OCI-LY1 (cell line): ENCODE measurements around the gene ZC3H6.
"Not testable (repeated sequence)": the region's sequence is repeated elsewhere in the genome, so short reads cannot be mapped to it uniquely, and the experiment has no call there.

ENCODE experiments used
- H2AFZ ChIP-seq: fragments of 200-600 bp; sonication (generic), shearing (Covaris generic); 2 replicates; pipeline ENCODE4 v1.6.0; 2014; ENCODE audit warnings: antibody characterized with exemption, mild to moderate bottlenecking, low read length
- H3F3A ChIP-seq: fragments of 200-600 bp; sonication (generic), shearing (Covaris generic); 2 replicates; pipeline ENCODE4 v1.6.0; 2014; ENCODE audit warnings: mild to moderate bottlenecking, antibody characterized with exemption, low read length, moderate library complexity; ENCODE audit not compliant: insufficient read depth
- H3K27ac ChIP-seq: fragments of 200-600 bp; sonication (generic); 2 replicates; pipeline ENCODE4 v1.5.1; 2014; ENCODE audit warnings: low read length, mixed run types, mild to moderate bottlenecking, low read depth; ENCODE audit not compliant: poor library complexity, severe bottlenecking
- H3K27me3 ChIP-seq: fragments of 200-600 bp; sonication (generic); 2 replicates; pipeline ENCODE4 v1.6.0; 2014; ENCODE audit warnings: antibody characterized with exemption, mild to moderate bottlenecking, low read length, moderate library complexity; ENCODE audit not compliant: insufficient read depth
- H3K36me3 ChIP-seq: fragments of 200-600 bp; sonication (generic); 2 replicates; pipeline ENCODE4 v1.6.1; 2014; ENCODE audit warnings: mild to moderate bottlenecking, antibody characterized with exemption, low read length, moderate library complexity, mixed read lengths; ENCODE audit not compliant: insufficient read depth
- H3K4me1 ChIP-seq: fragments of 200-600 bp; sonication (generic); 2 replicates; pipeline ENCODE4 v1.5.1; 2014; ENCODE audit warnings: mild to moderate bottlenecking, low read length, moderate library complexity; ENCODE audit not compliant: insufficient read depth, severe bottlenecking
- H3K4me2 ChIP-seq: fragments of 200-600 bp; sonication (generic), shearing (Covaris generic); 2 replicates; pipeline ENCODE4 v1.6.1; 2014; ENCODE audit warnings: low read length
- H3K4me3 ChIP-seq: fragments of 200-600 bp; sonication (generic); 2 replicates; pipeline ENCODE4 v1.5.1; 2014; ENCODE audit warnings: low read length, low read depth, mild to moderate bottlenecking, mixed read lengths; ENCODE audit not compliant: poor library complexity, severe bottlenecking
- H3K79me2 ChIP-seq: fragments of 200-600 bp; shearing (Covaris generic); 2 replicates; pipeline ENCODE4 v1.6.1; 2016; ENCODE audit warnings: mixed run types, low read length, mixed read lengths; ENCODE audit not compliant: insufficient read depth
- H3K9ac ChIP-seq: fragments of 200-600 bp; sonication (generic), shearing (Covaris generic); 2 replicates; pipeline ENCODE4 v1.6.1; 2014; ENCODE audit warnings: mild to moderate bottlenecking, low read length, mixed read lengths
- H3K9me2 ChIP-seq: fragments of 200-600 bp; sonication (generic), shearing (Covaris generic); 2 replicates; pipeline ENCODE4 v1.6.1; 2014; ENCODE audit warnings: low read depth, mild to moderate bottlenecking, low read length, mixed read lengths
- H3K9me3 ChIP-seq: fragments of 200-600 bp; shearing (Covaris generic); 2 replicates; pipeline ENCODE4 v1.6.1; 2014; ENCODE audit warnings: low read length, mixed read lengths
- H4K20me1 ChIP-seq: fragments of 200-600 bp; sonication (generic), shearing (Covaris generic); 2 replicates; pipeline ENCODE4 v1.6.0; 2016; ENCODE audit warnings: mild to moderate bottlenecking, low read length; ENCODE audit not compliant: insufficient read depth
- EZH2 ChIP-seq: fragments of 200-600 bp; sonication (generic), shearing (Covaris generic); IDR thresholded peaks from 2 replicates; pipeline ENCODE4 v1.8.0; 2017; ENCODE audit warnings: borderline replicate concordance, mixed run types, mild to moderate bottlenecking, antibody characterized with exemption, low read length, moderate library complexity, mixed read lengths
- TF ChIP-seq, protein P1 (sequence below): fragments of 200-600 bp; sonication (generic), shearing (Covaris generic); IDR thresholded peaks from 2 replicates; pipeline ENCODE4 v1.5.1; 2017; ENCODE audit warnings: mild to moderate bottlenecking, antibody characterized with exemption, low read length, moderate library complexity, mixed read lengths

The ZC3H6 gene

DNA sequence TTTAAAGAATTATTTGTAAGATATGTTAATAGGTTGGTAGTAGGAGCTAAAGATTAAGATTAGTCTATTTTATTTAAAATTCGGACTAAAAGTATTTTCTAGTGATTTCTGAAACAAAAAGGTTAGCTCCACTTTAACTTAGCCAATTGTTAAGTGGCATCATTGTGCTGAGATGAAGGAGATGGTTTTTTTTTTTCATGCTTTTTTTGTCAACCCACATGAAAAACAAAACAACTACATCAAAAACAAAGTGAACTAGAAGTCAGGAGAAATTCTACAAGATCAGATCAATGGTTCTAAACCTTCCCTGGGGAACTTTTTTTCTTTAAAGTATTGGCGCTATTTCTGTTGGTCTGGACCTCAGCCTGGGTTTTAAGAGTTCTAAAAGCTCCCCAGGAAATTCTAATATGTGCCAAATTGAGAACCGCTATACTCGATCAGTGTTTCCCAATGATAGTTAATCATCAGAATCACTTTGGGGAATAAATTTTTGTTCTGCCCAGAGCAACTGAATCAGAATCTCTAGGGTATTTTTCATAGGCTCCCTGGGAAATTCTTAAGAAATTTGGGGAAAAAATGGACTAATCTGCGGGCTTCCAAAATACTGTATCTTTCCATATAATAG lies 2.3 kb downstream of the ZC3H6 start:
- Histone ChIP-seq H2AFZ (no peak overlapping the region), H3K79me2 (no peaks in the 10 kb centered on the region), H3K9me2 (no peaks in the 10 kb centered on the region), H3F3A (peaks cover 4% of the 10 kb centered on the region; the same call in 1 of the 2 replicates), H4K20me1 (no peaks in the 10 kb centered on the region), H3K4me3 (no peak overlapping the region), H3K36me3 (no peaks in the 10 kb centered on the region), H3K9ac (no peak overlapping the region), H3K9me3 (no peaks in the 10 kb centered on the region), H3K27me3 (no peaks in the 10 kb centered on the region), H3K4me1 (peaks cover 30% of the 10 kb centered on the region), H3K4me2 (peak overlapping the region; percentile 95; the same call in 1 of the 2 replicates), H3K27ac (no peak overlapping the region)
- TF ChIP-seq, protein P1, sequence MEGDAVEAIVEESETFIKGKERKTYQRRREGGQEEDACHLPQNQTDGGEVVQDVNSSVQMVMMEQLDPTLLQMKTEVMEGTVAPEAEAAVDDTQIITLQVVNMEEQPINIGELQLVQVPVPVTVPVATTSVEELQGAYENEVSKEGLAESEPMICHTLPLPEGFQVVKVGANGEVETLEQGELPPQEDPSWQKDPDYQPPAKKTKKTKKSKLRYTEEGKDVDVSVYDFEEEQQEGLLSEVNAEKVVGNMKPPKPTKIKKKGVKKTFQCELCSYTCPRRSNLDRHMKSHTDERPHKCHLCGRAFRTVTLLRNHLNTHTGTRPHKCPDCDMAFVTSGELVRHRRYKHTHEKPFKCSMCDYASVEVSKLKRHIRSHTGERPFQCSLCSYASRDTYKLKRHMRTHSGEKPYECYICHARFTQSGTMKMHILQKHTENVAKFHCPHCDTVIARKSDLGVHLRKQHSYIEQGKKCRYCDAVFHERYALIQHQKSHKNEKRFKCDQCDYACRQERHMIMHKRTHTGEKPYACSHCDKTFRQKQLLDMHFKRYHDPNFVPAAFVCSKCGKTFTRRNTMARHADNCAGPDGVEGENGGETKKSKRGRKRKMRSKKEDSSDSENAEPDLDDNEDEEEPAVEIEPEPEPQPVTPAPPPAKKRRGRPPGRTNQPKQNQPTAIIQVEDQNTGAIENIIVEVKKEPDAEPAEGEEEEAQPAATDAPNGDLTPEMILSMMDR, result no peak
- TF ChIP-seq EZH2, result no peak

DNA sequence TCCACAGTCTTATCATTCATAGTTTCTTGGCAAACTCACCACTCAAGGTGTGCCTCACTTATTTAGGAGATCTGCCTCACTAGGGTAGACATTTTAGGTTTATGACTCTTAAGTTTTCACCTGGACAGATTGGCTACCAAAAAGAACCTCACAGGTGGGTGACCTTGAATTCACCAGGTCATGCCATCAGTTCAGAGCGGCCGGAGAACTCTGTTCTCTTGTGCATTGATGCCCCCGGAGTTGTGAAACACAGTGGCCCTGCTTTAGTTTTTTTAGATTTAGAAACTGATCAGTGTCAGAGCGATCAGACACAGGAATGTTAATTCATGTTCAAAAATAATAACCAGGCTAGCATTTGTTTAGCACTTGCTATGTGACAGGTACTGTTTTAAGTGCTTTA lies 6.7 kb downstream of the ZC3H6 start:
- H3K36me3 ChIP-seq, H4K20me1 ChIP-seq, H3K4me2 ChIP-seq, H3K9ac ChIP-seq, H3F3A ChIP-seq, H3K79me2 ChIP-seq, H3K4me1 ChIP-seq, H3K9me3 ChIP-seq, H3K9me2 ChIP-seq, H2AFZ ChIP-seq, H3K27ac ChIP-seq, H3K27me3 ChIP-seq, H3K4me3 ChIP-seq: not testable (repeated sequence)

DNA sequence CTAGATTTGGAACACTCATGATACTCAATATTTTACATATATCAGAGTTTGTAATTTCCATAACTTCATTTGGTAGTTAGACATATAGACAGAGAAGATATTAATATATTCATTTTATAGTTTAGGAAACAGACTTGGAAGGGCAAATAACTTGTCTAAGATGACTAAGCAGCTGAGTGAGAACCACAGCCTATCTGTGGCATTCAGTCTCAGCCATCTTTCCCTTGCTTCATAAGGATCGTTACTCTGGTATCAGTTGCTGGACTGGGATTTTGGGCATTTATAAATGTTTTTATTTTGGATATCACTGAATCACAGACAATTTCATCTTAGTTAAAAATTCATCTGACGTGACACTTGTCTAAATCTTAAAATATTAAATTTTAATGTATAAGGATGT lies 8.1 kb downstream of the ZC3H6 start:
- H3K27me3 ChIP-seq, H3K79me2 ChIP-seq, H3K4me3 ChIP-seq, H3K9me3 ChIP-seq, H3K4me1 ChIP-seq, H3K36me3 ChIP-seq, H3K9ac ChIP-seq, H2AFZ ChIP-seq, H3K27ac ChIP-seq, H3K4me2 ChIP-seq, H3F3A ChIP-seq, H4K20me1 ChIP-seq, H3K9me2 ChIP-seq: not testable (repeated sequence)

DNA sequence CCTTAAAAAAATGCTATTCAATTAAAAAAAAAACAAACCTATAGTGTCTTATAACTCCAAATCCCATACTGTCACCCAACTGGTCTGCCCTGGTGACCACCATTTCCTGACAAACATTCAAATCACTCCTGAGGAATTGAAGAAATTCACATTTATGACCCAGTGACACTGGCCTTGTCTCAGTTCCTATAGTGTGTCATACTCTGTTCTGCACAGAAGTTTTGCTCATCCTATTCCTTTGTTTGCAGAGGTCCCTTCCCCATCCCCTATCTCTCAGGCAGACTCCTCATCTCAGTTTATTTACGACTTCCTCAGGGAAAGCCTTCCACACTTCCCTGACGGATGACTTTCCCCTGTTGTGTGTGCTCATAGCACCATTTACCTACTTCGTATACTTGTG lies 14.7 kb downstream of the ZC3H6 start:
- no peak overlapping the region for H2AFZ ChIP-seq
- no peak overlapping the region for H3K9ac ChIP-seq
- no peaks in the 10 kb centered on the region for H4K20me1 ChIP-seq
- H3K9me2 ChIP-seq, result no peaks in the 10 kb centered on the region
- no peaks in the 10 kb centered on the region for H3K4me1 ChIP-seq
- H3K9me3 ChIP-seq, result no peaks in the 10 kb centered on the region
- no peaks in the 10 kb centered on the region for H3K79me2 ChIP-seq
- no peaks in the 10 kb centered on the region for H3K36me3 ChIP-seq
- no peaks in the 10 kb centered on the region for H3F3A ChIP-seq
- no peak for TF ChIP-seq EZH2
- TF ChIP-seq, protein P1, result no peak
- H3K27me3 ChIP-seq, result no peaks in the 10 kb centered on the region
- no peak overlapping the region for H3K4me3 ChIP-seq
- H3K27ac ChIP-seq, result no peak overlapping the region
- no peak overlapping the region for H3K4me2 ChIP-seq
